Raji (cell line): ENCODE measurements around the gene SPSB2.

Source experiments
- POLR2A ChIP-seq: IDR thresholded peaks from 2 replicates; pipeline ENCODE4 v1.6.1; 2011; ENCODE audit warnings: low read depth, low read length, control low read depth; ENCODE audit not compliant: insufficient read depth

SPSB2 gene

GRCh38 chr12:6909421-6910145 lies 36.5 kb upstream of the SPSB2 start:
- TF ChIP-seq POLR2A: no peak

GRCh38 chr12:6905414-6906040 lies 32.4 kb upstream of the SPSB2 start:
- no peak for TF ChIP-seq POLR2A

- peak; percentile 92 for TF ChIP-seq POLR2A
Measured at GRCh38 chr12:6904280-6905276, 31.5 kb upstream of the SPSB2 start, which contains the start of gene LRRC23. LRRC23 (plus strand) TSS chr12:6904822; CDS start chr12:6905634, 812 bp downstream.

DNA sequence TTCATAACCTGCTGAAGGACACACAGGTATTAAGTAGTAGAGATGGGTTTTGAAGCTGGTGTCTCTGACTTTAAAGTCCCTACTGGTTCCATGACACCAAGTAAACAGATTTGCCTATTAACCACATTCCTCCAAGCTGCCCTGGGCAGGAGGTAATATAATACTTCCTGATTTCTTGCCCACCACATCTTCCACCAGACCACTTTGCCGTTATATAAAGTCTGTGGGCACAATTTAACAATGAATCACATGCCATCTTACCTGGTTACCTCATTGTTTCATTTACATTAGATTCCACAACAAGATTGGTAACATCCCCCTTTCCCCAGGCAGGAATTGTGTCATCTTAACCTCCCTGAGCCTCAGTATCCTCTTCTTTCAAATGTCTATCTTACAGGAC lies 30.6 kb upstream of the SPSB2 start:
- peak; percentile 32; the same call in 1 of the 2 replicates for TF ChIP-seq POLR2A

GRCh38 chr12:6902448-6902847 lies 29.3 kb upstream of the SPSB2 start:
- no peak for TF ChIP-seq POLR2A

- TF ChIP-seq POLR2A: no peak
Measured at GRCh38 chr12:6899837-6900519, 26.9 kb upstream of the SPSB2 start.

- no peak for TF ChIP-seq POLR2A
Measured at GRCh38 chr12:6899427-6899826, 26.3 kb upstream of the SPSB2 start.

DNA sequence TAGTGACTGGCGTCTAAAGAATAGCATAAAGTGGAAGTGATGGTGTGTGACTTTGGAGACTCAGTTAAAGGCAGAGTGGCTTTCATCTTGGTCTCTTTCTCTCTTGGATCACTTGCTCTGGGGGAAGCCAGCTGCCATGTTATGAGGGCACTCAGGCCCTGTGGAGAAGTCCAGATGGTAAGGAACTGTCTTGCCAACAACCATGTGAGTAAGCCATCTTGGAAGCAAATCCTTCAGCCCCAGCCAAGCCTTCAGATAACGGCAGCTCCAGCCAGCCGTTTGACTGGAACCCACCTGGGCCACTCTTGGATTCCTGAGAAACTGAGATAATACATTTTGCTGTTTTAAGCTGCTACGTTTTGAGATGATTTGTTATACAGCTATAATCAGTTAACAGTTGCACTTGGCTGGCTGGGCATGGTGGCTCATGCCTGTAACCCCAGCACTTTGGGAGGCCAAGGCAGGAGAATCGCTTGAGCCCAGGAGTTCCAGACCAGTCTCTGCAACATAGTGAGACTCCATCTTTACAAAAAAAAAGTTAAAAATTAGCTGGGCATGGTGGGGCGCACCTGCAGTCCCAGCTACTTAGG lies 23.8 kb upstream of the SPSB2 start:
- TF ChIP-seq POLR2A: no peak

- TF ChIP-seq POLR2A: no peak
Measured at GRCh38 chr12:6894321-6894720, 21.2 kb upstream of the SPSB2 start.

DNA sequence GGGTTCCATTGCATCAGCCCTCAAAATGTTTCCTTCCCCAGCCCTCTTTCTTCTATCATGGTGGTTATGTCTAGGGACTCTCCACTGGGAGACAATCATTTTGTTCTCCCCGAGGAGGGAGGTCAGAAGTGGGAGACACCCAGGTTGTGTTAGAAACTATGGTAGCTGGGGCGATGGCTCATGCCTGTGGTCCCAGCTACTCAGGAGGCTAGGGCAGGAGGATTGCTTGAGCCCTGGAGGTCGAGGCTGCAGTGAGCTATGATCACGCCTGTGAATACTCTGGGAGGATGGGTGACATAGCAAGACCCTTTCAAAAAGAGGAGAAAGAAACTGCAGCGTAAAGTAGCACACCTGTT lies 18.5 kb upstream of the SPSB2 start:
- TF ChIP-seq POLR2A: no peak

GRCh38 chr12:6890789-6891645 lies 17.9 kb upstream of the SPSB2 start:
- TF ChIP-seq POLR2A: peak; percentile 93

GRCh38 chr12:6888360-6888759 lies 15.3 kb upstream of the SPSB2 start:
- TF ChIP-seq POLR2A: no peak

DNA sequence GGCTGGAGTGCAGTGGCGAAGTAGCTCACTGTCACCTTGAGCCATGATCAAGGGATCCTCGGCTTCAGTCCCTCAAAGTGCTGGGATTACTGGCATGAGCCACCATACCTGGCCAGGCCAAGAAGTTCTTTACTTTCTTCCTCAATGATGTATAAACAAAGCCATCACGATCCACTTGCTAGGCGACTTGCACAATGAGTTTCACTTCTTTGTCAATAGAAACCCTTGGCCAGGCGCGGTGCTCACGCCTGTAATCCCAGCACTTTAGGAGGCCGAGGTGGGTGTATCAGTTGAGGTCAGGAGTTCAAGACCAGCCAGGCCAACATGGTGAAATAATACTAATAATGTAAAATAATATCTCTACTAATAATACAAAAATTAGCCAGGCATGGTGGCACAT lies 14.4 kb upstream of the SPSB2 start:
- no peak for TF ChIP-seq POLR2A

GRCh38 chr12:6884539-6884938 lies 11.4 kb upstream of the SPSB2 start:
- TF ChIP-seq POLR2A: no peak

DNA sequence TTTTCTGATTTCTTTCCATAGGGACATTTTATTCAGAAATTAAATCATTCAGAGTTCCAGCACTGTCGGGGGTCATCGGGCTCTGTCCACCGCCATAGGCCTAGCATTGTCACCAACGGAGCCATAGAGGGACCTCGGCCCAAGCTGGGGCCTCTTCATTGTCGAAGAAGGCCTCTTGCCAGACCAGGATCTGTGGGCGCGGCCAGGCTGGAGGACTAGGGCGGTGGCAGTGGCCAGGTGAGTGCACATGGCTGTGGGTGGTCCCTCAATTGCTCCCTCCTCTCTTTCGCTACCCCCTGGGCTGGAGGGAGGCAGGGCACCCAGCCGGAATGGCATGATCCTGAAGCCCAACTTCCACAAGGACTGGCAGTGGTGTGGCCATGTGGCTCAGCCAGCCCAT lies 10.6 kb upstream of the SPSB2 start:
- TF ChIP-seq POLR2A: no peak
